Measurements from ENCODE around the gene STAT6.

The STAT6 gene

GRCh38 chr12:57146092-57146491, 34.9 kb upstream of the STAT6 start:
- no peak for DNase-seq

DNA sequence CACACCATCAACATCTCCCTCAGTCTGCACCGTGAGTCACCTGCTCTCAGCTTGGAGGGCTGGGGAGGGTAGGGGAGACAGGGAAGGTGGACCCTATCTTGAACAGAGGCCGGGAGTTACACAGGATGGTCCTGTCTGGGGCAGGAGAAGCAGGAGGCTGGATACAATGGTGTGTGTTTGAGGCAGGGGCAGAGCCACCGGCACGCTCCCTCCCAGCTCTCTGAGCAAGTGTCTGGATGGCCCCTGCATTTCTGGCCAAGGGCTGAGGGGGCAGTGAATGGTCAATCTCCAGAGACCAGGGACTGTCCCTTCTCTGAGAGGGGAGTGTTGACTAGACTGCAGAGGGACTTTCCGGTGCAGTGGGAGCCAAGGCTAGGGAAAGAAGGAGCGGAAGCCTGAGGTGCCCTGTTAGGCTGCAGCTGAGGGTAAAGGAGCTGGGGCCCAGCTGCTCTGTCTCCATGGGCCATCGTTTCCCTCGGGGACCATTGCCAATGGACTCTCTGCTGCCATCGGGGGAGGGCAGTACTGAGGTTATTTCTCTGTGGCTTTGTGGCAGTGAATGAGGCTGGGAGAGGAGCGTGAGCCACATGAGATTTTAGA, 34.4 kb upstream of the STAT6 start:
- DNase-seq, result no peak

DNA sequence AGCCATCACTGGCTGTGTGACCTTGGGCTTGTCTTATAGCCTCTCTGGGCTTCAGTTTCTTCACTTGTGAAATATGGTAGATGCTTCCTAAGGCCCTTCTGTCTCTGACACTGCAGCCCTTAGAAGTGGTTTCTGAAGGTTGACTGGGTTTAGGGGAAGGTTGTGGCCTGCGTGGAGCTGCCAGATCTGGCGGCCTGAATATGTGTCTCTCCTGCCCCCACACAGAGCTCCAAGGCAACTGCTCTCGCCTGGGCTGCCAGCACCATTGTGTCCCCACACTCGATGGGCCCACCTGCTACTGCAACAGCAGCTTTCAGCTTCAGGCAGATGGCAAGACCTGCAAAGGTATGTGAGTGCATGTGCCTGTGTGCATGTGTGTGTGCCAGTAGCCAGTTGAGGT, 32.3 kb upstream of the STAT6 start:
- DNase-seq, result no peak

- DNase-seq, result no peak
Measured at GRCh38 chr12:57142727-57143126, 31.6 kb upstream of the STAT6 start.

DNA sequence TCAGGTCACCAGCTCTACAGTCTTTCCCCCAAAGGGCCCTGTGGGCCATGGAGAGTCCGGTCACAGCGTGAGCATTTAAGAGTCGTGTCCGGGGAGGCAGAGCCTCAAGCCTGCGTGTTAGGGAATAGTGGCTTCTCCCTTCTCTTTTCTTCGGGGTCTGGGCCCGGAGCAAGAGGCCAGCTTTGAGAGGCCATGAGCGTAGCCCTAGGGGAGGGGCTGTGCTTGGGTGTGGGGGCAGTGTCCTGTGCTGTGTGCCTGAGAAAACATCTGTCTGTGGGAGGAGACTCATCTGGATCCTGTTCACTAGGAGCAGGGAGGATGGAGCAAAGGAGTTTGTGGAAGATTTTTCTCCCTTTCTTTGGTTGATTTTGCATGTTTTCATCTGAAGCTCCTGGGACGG, 31.0 kb upstream of the STAT6 start:
- no peak for DNase-seq

DNA sequence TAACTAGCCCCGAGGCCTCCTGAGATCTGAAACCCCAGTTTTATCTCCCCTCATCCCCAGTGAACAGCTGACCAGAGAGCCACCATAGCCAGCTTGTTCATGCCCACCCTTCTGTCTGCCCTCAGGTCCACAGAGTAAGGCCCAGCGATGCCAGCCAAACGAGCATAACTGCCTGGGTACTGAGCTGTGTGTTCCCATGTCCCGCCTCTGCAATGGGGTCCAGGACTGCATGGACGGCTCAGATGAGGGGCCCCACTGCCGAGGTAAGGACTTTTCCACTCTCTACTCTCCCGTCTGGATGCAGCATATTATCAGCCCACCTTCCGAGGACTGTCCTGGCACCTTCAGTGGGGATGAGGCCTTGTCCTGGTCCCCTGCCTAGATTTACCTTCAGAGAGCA, 30.1 kb upstream of the STAT6 start:
- no peak for DNase-seq

GRCh38 chr12:57139796-57140649, 28.9 kb upstream of the STAT6 start:
- no peak for DNase-seq

DNA sequence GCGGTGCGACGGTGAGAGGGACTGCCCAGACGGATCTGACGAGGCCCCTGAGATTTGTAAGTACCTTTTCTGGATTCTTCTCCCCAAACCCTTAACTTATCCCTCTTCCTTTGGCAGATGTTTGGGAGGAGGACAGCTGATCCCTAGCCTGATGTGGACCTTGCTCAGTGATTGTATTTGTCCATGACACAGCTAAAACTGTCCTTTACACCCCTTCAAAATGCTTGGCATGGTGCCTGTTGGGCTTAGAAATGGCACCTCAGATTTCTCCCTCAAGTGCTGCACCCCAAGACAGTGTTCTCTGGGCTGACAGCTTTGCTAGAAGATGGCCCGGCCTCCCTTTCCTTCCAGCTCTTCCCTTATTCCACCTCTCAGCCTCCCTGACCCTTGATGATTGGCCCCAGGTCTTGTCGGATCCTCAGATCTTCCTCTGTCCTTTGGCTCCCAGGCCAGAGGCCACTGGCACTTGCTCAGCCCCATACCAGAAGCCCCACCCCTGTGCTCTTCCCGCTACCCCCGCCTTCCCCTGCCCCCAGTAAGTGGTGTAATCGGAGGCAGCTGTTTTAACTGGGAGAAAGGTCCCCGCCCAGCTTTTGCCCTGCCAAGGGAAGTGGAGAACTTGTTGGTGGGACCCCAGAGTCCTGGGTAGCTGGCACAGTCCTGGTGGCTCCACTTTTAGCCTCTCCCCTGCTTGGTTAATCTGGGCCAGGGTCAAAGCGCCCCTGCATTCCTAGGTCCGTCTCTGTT, 27.5 kb upstream of the STAT6 start:
- no peak for DNase-seq

DNA sequence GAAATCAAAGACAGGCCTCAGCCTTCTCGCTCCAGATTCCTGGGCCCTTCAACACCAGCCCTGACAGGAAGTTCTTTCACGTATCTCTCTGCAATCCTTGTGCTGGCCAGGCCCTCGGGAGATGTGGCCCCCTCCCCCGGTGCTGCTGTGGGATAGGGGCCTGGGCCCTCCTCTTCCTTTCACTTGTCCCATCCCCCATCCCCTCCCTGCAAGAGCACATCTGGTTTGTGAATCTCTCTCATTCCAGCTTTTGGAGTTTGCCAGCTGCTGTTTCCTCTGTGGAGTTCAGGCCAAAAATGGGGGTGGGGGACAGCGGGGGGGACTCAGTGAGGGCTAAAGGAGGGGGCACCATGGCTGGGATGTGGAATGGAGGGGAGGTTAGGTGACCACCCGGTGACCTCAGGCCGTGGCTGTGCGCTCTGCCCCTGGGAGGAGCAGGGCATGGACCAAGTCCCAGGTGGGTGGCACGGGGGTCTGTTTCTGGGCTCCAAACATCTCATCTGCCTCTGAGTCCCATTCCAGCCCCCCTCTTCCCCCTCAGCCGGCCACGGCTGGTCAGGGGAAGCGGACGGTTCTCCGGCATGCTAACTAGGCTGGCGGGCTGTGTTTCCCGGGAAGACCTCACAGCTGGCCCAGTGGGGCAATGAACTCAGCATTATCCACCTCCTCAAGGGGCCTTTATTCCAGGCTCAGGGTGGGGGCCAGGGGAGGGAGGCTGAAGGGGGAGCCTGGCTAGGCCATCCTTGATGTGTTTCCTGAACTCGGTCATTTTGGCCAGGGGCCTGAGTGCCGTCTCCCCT, 24.6 kb upstream of the STAT6 start:
- DNase-seq, result no peak

DNA sequence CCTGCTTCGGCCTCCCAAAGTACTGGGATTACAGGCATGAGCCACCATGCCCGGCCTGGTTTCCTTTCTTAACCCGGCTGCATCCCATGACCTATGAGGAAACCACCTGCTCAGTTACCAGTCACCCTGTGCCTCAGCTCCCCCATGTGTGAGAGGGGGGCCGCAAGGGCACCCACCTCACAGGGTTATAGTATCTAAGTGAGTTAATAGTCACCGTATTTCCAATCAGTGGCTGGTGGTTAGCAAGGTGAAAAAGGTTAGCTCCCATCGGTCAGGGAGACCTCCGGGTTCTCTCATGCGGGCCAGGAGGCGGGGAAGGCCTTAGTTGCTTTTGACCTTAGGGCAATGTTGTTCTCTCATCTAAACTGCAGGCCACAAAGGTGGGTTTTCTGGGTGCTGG, 23.8 kb upstream of the STAT6 start:
- DNase-seq, result no peak

- no peak for DNase-seq
Measured at GRCh38 chr12:57133916-57134315, 22.8 kb upstream of the STAT6 start.

- DNase-seq, result no peak
Measured at GRCh38 chr12:57133013-57133569, 21.9 kb upstream of the STAT6 start.

DNA sequence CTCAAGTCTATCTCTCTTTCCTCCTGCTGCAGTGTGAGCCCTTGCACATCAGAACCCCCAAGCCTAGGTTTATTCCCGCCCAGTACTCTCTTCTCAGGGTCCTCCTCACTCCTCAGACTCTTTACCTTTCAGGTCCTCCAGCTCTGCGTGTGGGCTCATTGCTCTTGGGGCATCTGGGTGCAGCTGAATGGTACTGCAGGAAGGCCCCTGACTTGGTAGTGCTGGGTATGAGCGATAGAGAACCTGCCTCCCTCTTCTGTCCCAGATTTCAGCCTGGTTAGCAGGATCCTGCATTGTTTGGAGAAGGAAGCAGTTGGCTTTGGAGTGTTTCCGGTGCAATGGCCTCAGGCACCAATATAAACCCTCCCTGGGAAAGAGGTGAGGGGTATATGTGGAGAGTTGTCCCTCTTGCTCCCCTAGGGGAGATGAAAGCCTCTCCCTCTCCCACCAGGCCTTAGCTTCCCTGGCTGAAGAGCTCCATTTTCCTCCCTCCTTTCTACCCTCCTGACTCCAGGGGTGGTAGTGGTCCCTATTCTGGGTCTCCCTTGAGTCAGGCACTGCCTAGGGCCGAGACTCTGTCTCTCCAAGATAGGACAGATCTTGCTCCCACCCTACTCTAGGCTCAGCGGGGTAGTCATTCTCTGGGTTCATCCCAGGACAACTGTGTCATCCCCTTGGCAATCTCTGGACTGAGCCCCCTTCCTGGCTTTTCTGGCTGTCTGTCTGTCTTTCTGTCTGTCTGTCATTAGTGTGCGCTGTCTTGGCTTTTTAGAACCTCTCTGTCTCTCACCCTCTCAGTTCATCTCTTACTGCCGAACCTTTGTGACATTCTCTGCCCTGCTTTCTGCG, 21.0 kb upstream of the STAT6 start:
- no peak for DNase-seq

DNA sequence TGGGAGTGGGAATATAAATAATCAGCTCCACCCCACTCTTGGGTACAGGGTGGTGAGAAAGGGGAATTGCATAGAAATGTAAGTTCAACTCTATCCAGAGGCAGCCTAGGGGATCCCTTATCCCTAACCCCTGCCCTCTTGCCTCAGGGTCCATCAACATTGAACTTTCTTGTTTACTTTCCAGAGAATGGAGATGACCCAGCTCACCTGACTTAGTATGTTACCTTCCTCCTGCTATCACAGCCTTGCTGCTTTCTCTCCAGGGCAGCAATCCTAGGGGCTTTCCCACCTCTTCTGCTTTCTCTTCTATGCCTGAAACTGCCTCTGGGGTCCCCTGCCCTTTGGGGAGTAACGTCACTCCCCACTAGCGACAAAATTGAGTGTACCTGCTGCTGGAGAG, 19.8 kb upstream of the STAT6 start:
- DNase-seq, result no peak

DNA sequence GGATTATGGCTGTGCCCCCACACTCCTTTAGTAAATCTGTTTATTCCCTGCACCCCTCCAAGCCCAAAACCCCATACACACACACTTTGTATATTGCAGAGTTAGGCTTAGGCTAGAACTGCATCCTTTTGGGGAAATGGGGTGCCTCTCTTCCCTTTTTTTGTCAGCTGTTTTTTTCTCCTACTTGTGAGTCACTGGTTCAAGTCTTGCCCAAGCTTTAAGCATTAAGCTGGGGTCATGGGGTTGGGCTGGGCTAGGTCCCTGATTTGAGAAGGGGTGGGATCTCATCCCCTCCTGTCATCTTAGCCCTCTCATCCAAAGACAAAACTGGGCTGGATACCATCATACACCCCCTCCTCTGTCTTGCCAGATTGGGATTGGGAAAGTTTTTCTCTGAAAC, 18.7 kb upstream of the STAT6 start:
- DNase-seq, result no peak

- no peak for DNase-seq
Measured at GRCh38 chr12:57129321-57129842, 18.2 kb upstream of the STAT6 start.

- DNase-seq, result no peak
Measured at GRCh38 chr12:57128519-57129247, 17.5 kb upstream of the STAT6 start.

DNA sequence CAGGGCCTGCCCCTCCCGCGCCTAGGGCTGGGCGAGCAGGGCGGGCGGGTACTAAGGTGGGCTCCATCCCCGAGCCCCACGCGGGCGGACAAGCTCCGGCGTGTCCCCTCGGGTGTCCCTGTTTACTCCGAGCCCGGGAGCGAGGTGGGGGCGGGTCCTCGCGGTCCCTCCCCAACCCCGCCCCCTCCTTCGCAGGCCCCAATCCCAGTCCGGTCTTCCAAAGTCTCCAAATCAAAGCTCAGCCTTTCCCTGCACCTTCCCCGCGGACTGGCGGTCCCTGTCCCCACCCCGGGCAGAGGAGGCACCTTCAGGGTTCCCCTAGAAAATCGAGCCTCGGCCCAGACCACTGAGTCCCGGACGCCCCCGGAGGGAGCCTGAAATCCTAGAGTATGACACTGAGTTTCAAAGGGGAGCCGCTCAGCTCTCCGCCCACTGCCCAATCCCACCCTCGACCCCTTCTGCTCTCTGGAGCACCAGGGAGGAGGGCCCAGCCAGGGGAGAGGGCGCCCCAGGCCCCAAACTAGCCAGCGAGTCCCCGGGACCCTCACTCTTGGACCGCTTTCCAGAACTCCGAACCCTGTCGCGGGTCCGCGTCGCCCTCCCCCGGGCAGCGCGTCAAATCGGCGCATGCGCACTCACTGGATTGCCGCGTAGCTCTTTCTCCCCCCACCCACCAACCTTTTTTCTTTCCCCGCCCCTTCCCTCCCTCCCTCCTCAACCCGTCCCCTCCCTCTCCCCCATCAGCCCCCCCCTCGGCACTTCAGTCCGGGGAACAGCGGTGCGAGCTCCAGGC, 16.8 kb upstream of the STAT6 start, which contains the start of gene LRP1:
LRP1 (plus strand) TSS at position 758 of the 793 bp plus-strand sequence. CDS start 482 bp downstream, outside the sequence.
- peak; percentile 66 for DNase-seq

DNA sequence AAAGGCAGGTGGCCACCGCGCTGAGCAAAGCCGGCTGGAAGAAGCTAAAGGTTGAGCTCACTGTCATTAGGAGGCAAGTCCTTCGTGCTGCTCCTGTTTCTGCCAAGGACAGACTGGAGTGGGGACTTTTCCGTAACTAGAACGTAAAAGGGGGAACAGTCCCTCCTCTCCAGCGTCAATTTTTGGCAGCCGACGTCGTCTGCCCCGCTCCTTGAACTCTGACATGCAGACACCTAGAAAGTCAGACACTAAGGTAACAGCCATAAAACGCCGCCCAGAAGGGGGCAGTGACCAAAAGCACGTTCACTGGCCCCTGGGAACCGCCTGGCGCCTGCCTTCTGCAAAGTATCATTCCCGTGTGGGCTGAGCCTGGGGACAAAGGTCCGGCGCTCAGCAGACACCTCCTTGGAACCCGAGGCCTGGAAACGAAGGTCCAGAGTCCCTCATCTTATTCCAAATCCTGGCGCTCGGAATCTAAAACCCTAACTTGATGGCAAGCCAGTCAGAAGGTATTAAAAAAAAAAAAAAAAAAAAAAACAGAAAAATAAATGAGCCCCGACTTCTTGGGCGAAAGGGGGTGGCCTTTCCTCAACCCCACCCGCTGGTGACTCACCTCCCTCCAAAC, 16.1 kb upstream of the STAT6 start:
- peak; percentile 36 for DNase-seq
